Measurements from ENCODE around the gene WDFY2.

- TF ChIP-seq YY1 (IDR thresholded peaks at IDR 0.05; ENCODE audit: insufficient read depth, insufficient read length) (no peak), SUZ12 (IDR thresholded peaks at IDR 0.05; ENCODE audit: extremely low read depth, insufficient read depth, insufficient read length) (no peak)
Measured at GRCh38 chr13:51564252-51564651, 20.0 kb upstream of the WDFY2 start.
